Neural cell (in vitro differentiated cells): ENCODE measurements around the gene MAP2K6. TPM values are rescaled to one million over a fixed set of nuclear protein-coding genes. Genes with fewer than 3 reads are reported as not detected.

Experiments used
- H2AFZ ChIP-seq: fragments of 200-600, 300-800 bp; sonication (generic), shearing (Covaris generic); 2 replicates; pipeline ENCODE4 v1.6.0; 2014; ENCODE audit warnings: low read depth, mild to moderate bottlenecking, antibody characterized with exemption, low read length, moderate library complexity
- H3F3A ChIP-seq: fragments of 200-600 bp; shearing (Covaris generic); 2 replicates; pipeline ENCODE4 v1.6.1; 2016; ENCODE audit warnings: mild to moderate bottlenecking, moderate library complexity, mixed read lengths, antibody characterized with exemption, low read length; ENCODE audit not compliant: insufficient read depth, poor library complexity, severe bottlenecking
- H3K27ac ChIP-seq: fragments of 200-600, 300-800 bp; sonication (generic), shearing (Covaris generic); 2 replicates; pipeline ENCODE4 v1.5.1; 2014; ENCODE audit warnings: mild to moderate bottlenecking, low read length, moderate library complexity
- H3K27me3 ChIP-seq: fragments of 300-800, 200-600 bp; sonication (generic), shearing (Covaris generic); 2 replicates; pipeline ENCODE4 v1.6.0; 2014; ENCODE audit warnings: mild to moderate bottlenecking, low read depth, low read length, moderate library complexity; ENCODE audit not compliant: insufficient read depth
- H3K36me3 ChIP-seq: fragments of 300-800, 200-600 bp; sonication (generic), shearing (Covaris generic); 2 replicates; pipeline ENCODE4 v1.5.1; 2014; ENCODE audit warnings: mild to moderate bottlenecking, antibody characterized with exemption, low read length, moderate library complexity; ENCODE audit not compliant: insufficient read depth
- H3K4me2 ChIP-seq: fragments of 300-800, 200-600 bp; sonication (generic), shearing (Covaris generic); 2 replicates; pipeline ENCODE4 v1.6.0; 2014; ENCODE audit warnings: mild to moderate bottlenecking, low read length
- H3K4me3 ChIP-seq: fragments of 300-800, 200-600 bp; sonication (generic), shearing (Covaris generic); 2 replicates; pipeline ENCODE4 v1.5.1; 2014; ENCODE audit warnings: mild to moderate bottlenecking, low read length, moderate library complexity
- H3K79me2 ChIP-seq: fragments of 200-600 bp; shearing (Covaris generic); replicated peaks from 2 replicates; pipeline ENCODE4 v1.6.0; 2014; ENCODE audit warnings: mild to moderate bottlenecking, low read length, moderate library complexity; ENCODE audit not compliant: insufficient read depth
- H3K9ac ChIP-seq: fragments of 300-800, 200-600 bp; sonication (generic), shearing (Covaris generic); 2 replicates; pipeline ENCODE4 v1.6.1; 2016; ENCODE audit warnings: mild to moderate bottlenecking, low read length, mixed read lengths
- H3K9me2 ChIP-seq: fragments of 200-600 bp; shearing (Covaris generic); 2 replicates; pipeline ENCODE4 v1.6.1; 2016; ENCODE audit warnings: mild to moderate bottlenecking, low read length, mixed read lengths; ENCODE audit not compliant: insufficient read depth
- H3K9me3 ChIP-seq: fragments of 200-600, 300-800 bp; sonication (generic), shearing (Covaris generic); 2 replicates; pipeline ENCODE4 v1.6.1; 2016; ENCODE audit warnings: mild to moderate bottlenecking, mixed run types, low read length, moderate library complexity, mixed read lengths
- H4K20me1 ChIP-seq: fragments of 200-600 bp; shearing (Covaris generic); 2 replicates; pipeline ENCODE4 v1.6.1; 2016; ENCODE audit warnings: mild to moderate bottlenecking, mixed run types; ENCODE audit not compliant: insufficient read depth
- CTCF ChIP-seq: fragments of 450-650 bp; IDR thresholded peaks from 2 replicates; pipeline ENCODE4 v1.5.1; 2014; ENCODE audit warnings: antibody characterized with exemption, mild to moderate bottlenecking, moderate library complexity; ENCODE audit not compliant: poor library complexity, severe bottlenecking
- EP300 ChIP-seq: fragments of 450-650 bp; conservative IDR thresholded peaks from 2 replicates; pipeline ENCODE4 v1.6.1; 2014; ENCODE audit warnings: antibody characterized with exemption, mild to moderate bottlenecking, moderate library complexity; ENCODE audit not compliant: poor library complexity, severe bottlenecking
- EZH2 ChIP-seq: fragments of 200-600, 300-800 bp; shearing (Covaris generic), sonication (generic); IDR thresholded peaks from 2 replicates; pipeline ENCODE4 v1.6.1; 2014; ENCODE audit warnings: antibody characterized with exemption, low read length, borderline replicate concordance, mild to moderate bottlenecking; ENCODE audit not compliant: insufficient read depth, poor library complexity, severe bottlenecking
- MXI1 ChIP-seq: fragments of 450-650 bp; conservative IDR thresholded peaks from 2 replicates; pipeline ENCODE4 v1.6.1; 2014; ENCODE audit warnings: antibody characterized with exemption, mild to moderate bottlenecking; ENCODE audit not compliant: poor library complexity, severe bottlenecking
- POLR2AphosphoS5 ChIP-seq: IDR thresholded peaks from 2 replicates; pipeline ENCODE4 v1.6.1; 2012
- RAD21 ChIP-seq: fragments of 450-650 bp; conservative IDR thresholded peaks from 2 replicates; pipeline ENCODE4 v1.6.1; 2014; ENCODE audit warnings: antibody characterized with exemption, mild to moderate bottlenecking, moderate library complexity
- REST ChIP-seq: IDR thresholded peaks from 2 replicates; pipeline ENCODE4 v1.6.1; 2012; ENCODE audit warnings: borderline replicate concordance
- SMC3 ChIP-seq: fragments of 450-650 bp; conservative IDR thresholded peaks from 2 replicates; pipeline ENCODE4 v1.6.1; 2014; ENCODE audit warnings: antibody characterized with exemption, mild to moderate bottlenecking, moderate library complexity; ENCODE audit not compliant: poor library complexity
- TAF1 ChIP-seq: IDR thresholded peaks from 2 replicates; pipeline ENCODE4 v1.6.1; 2012; ENCODE audit warnings: low read depth
- polyA plus RNA-seq: library from polyadenylated mRNA; depleted of rRNA; stranded (reverse); fragments of >200 nt; gene quantifications from 2 replicates; pipeline ENCODE4 v1.2.3, GENCODE V29; 2014

Gene MAP2K6
- polyA plus RNA-seq, 1 donor from 2014 or later = 10.5 TPM

DNA sequence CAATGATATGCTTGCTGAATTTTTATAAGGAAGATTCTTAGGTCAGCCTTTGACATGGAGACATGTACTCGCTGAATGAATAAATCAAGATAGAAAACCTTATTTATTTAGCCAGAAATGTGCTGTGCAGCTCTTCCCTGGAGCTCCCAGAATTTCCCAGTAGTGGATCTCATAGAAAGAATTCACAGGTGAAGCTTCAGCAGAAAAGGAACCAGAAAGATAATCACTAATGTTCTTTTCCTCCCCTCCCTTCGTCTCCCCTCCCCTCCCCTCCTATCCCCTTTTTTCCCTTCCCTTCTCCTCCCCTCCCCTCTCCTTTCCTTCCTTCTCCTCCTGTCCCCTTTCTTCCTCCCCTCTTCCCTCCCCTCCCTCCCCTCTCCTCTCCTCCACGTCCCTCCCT is 158.2 kb downstream of the MAP2K6 start:
- TF ChIP-seq TAF1 = no peak
- TF ChIP-seq POLR2AphosphoS5 = no peak
- no peak for TF ChIP-seq SMC3
- TF ChIP-seq EZH2 = no peak
- TF ChIP-seq CTCF = no peak
- TF ChIP-seq RAD21 = no peak
- no peak for TF ChIP-seq MXI1
- no peak for TF ChIP-seq REST
- TF ChIP-seq EP300 = no peak
- no peaks in the 10 kb centered on the region for H3K27me3 ChIP-seq
- H3K9me2 ChIP-seq = no peaks in the 10 kb centered on the region
- no peaks in the 10 kb centered on the region for H4K20me1 ChIP-seq
- H3K4me3 ChIP-seq = no peak overlapping the region
- no peak overlapping the region for H3K9ac ChIP-seq
- H3K36me3 ChIP-seq = no peaks in the 10 kb centered on the region
- H3K27ac ChIP-seq = no peak overlapping the region
- H3K4me2 ChIP-seq = no peak overlapping the region
- H3K79me2 ChIP-seq = no peaks in the 10 kb centered on the region
- no peaks in the 10 kb centered on the region for H3F3A ChIP-seq
- H3K9me3 ChIP-seq = no peaks in the 10 kb centered on the region
- no peak overlapping the region for H2AFZ ChIP-seq

DNA sequence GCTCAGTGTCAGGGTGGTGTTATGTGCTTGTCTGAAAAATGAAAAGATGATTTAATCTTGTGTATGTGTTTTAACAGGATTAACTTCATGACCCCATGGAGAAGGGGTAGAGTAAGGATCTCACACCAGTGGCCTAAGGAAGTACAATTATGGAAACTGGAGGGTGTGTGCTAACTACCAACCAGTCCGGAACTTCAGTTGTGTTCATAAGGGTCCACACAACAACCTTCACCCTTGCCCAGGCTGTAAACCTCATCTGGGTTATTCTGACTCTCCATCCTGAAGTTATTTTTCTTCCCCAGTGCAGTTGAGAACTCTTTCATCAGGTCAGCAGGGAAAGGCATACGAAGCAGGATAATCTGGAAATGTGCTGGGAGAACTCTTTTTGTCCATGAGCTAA is 158.9 kb downstream of the MAP2K6 start:
- Histone ChIP-seq H4K20me1 (no peaks in the 10 kb centered on the region), H3F3A (no peaks in the 10 kb centered on the region), H3K4me2 (no peak overlapping the region), H3K36me3 (no peaks in the 10 kb centered on the region), H3K9me2 (no peaks in the 10 kb centered on the region), H3K27ac (no peak overlapping the region), H3K27me3 (no peaks in the 10 kb centered on the region), H3K9ac (no peak overlapping the region), H3K4me3 (no peak overlapping the region), H3K9me3 (no peaks in the 10 kb centered on the region), H2AFZ (no peak overlapping the region), H3K79me2 (no peaks in the 10 kb centered on the region)
- no peak for TF ChIP-seq MXI1
